Nephron (organoid): ENCODE data around the gene SLC22A31.
"Not testable (repeated sequence)": the region's sequence is repeated elsewhere in the genome, so short reads cannot be mapped to it uniquely, and the experiment has no call there.

Experiments
- H3K27ac Mint-ChIP-seq, 3 experiments: 2 replicates each; pipeline ENCODE4 v1.8.0; 2020; ENCODE audit warnings: mixed read lengths in 3 of 3, mild to moderate bottlenecking in 2 of 3, moderate library complexity in 1 of 3
- H3K27me3 Mint-ChIP-seq: 2 replicates; pipeline ENCODE4 v1.8.0; 2021; ENCODE audit warnings: low read depth, mild to moderate bottlenecking, moderate library complexity, mixed read lengths
- H3K36me3 Mint-ChIP-seq: 2 replicates; pipeline ENCODE4 v1.8.0; 2020; ENCODE audit warnings: low read depth, mixed read lengths
- H3K4me1 Mint-ChIP-seq: 2 replicates; pipeline ENCODE4 v1.8.0; 2020; ENCODE audit warnings: mixed read lengths
- H3K4me3 Mint-ChIP-seq, 3 experiments: 2 replicates each; pipeline ENCODE4 v1.8.0; 2020; ENCODE audit warnings: mild to moderate bottlenecking in 3 of 3, mixed read lengths in 3 of 3, moderate library complexity in 2 of 3
- H3K9me3 Mint-ChIP-seq: 2 replicates; pipeline ENCODE4 v1.8.0; 2020; ENCODE audit warnings: mixed read lengths
- TF ChIP-seq, protein P1 (sequence below), 3 experiments: fragments of 200-600 bp; sonication (generic); IDR thresholded peaks; one replicate each; pipeline ENCODE4 v1.5.0; 2021; ENCODE audit warnings: antibody characterized with exemption in 3 of 3; ENCODE audit not compliant: unreplicated experiment in 3 of 3

Gene SLC22A31

DNA sequence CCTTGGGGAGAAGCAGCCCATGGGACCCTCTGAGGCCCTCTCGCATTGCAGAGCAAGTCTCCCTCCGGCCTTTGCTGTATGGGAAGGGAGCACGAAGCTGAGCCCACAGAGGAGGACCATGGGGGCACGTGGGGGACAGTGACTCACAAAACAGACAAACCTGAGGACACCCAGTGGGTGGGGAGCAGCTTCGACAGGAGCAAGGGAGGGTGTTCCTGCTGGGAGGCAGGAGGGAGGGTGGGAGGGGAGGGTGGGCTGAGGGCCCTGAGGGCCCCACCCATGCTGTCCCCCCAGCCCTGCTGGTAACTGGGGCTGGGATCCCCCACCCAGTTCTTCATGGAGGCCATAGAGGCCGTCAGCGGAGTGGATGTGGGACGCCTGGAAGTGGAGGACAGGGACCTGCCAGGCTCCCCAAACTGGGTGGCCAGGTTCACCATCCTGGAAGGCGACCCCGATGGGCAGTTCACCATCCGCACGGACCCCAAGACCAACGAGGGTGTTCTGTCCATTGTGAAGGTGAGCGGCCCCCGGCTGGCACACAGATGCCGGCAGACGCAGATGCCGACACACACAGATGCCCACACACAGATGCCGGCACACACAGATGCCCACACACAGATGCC lies 12.5 kb downstream of the SLC22A31 start:
- Mint-ChIP-seq H3K4me3 (no peak overlapping the region), H3K4me1 (no peaks in the 10 kb centered on the region)
- TF ChIP-seq, protein P1, sequence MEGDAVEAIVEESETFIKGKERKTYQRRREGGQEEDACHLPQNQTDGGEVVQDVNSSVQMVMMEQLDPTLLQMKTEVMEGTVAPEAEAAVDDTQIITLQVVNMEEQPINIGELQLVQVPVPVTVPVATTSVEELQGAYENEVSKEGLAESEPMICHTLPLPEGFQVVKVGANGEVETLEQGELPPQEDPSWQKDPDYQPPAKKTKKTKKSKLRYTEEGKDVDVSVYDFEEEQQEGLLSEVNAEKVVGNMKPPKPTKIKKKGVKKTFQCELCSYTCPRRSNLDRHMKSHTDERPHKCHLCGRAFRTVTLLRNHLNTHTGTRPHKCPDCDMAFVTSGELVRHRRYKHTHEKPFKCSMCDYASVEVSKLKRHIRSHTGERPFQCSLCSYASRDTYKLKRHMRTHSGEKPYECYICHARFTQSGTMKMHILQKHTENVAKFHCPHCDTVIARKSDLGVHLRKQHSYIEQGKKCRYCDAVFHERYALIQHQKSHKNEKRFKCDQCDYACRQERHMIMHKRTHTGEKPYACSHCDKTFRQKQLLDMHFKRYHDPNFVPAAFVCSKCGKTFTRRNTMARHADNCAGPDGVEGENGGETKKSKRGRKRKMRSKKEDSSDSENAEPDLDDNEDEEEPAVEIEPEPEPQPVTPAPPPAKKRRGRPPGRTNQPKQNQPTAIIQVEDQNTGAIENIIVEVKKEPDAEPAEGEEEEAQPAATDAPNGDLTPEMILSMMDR (IDR thresholded peaks at IDR 0.05; ENCODE audit: unreplicated experiment in 3 of 3), result no peak

DNA sequence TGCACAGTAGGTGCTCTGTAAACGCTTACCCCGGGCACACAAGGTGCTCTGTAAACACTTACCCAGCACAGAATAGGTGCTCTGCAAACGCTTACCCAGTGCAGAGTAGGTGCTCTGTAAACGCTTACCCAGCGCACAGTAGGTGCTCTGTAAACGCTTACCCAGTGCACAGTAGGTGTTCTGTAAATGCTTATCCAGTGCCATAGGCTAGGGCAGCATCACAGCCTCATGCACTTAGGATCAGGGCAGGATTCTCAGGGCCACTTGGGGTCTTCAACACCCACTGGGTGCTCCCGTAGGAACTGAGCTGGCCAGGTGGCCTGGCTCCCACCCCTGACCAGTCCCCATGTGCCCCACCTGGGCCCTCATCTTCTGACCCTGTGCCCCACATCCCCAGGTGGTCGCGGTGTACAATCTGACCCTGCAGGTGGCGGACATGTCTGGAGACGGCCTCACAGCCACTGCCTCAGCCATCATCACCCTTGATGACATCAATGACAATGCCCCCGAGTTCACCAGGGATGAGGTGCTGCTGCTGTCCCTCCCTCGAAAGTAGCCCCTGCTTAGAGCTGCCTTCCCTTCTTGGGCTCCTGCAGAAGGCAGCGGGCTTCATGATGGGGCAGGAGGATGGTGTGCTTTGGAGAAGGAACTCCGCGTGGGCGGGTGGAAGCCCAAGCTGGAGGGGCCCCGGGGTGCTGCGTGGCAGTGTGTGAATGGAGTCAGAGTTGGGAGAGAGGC lies 13.1 kb downstream of the SLC22A31 start:
- H3K9me3 Mint-ChIP-seq, result no peaks in the 10 kb centered on the region
- no peak overlapping the region for H3K4me3 Mint-ChIP-seq
- H3K27me3 Mint-ChIP-seq, result peaks cover 36% of the 10 kb centered on the region
- TF ChIP-seq, protein P1 (IDR thresholded peaks at IDR 0.05; ENCODE audit: unreplicated experiment in 3 of 3), result no peak
- H3K27ac Mint-ChIP-seq, result no peak overlapping the region
- H3K36me3 Mint-ChIP-seq, result peaks cover 8% of the 10 kb centered on the region
- H3K4me1 Mint-ChIP-seq, result no peaks in the 10 kb centered on the region

More for the DNA sequence above, 12.5 kb downstream of the SLC22A31 start:
- peaks cover 31% of the 10 kb centered on the region for H3K27me3 Mint-ChIP-seq
- H3K9me3 Mint-ChIP-seq, result no peaks in the 10 kb centered on the region
- H3K27ac Mint-ChIP-seq, result no peak overlapping the region
- H3K36me3 Mint-ChIP-seq, result peaks cover 8% of the 10 kb centered on the region

DNA sequence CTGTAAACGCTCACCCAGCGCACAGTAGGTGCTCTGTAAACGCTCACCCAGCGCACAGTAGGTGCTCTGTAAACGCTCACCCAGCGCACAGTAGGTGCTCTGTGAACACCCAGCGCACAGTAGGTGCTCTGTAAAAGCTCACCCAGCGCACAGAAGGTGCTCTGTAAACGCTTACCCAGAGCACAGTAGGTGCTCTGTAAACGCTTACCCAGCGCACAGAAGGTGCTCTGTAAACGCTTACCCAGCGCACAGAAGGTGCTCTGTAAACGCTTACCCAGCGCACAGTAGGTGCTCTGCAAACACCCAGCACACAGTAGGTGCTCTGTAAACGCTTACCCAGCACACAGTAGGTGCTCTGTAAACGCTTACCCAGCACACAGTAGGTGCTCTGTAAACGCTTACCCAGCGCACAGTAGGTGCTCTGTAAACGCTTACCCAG lies 13.7 kb downstream of the SLC22A31 start:
- not testable (repeated sequence) for H3K36me3 Mint-ChIP-seq, H3K27ac Mint-ChIP-seq, H3K4me1 Mint-ChIP-seq, H3K4me3 Mint-ChIP-seq, H3K9me3 Mint-ChIP-seq
- H3K27me3 Mint-ChIP-seq, result peaks cover 36% of the 10 kb centered on the region

DNA sequence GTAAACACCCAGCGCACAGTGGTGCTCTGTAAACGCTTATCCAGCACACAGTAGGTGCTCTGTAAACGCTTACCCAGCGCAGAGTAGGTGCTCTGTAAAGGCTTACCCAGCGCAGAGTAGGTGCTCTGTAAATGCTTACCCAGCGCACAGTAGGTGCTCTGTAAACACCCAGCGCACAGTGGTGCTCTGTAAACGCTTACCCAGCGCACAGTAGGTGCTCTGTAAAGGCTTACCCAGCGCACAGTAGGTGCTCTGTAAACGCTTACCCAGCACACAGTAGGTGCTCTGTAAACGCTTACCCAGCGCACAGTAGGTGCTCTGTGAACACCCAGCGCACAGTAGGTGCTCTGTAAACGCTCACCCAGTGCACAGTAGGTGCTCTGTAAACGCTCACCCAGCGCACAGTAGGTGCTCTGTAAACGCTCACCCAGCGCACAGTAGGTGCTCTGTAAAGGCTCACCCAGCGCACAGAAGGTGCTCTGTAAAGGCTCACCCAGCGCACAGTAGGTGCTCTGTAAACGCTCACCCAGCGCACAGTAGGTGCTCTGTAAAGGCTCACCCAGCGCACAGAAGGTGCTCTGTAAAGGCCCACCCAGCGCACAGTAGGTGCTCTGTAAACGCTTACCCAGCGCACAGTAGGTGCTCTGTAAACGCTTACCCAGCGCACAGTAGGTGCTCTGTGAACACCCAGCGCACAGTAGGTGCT lies 14.3 kb downstream of the SLC22A31 start:
- H3K36me3 Mint-ChIP-seq, H3K4me3 Mint-ChIP-seq, H3K9me3 Mint-ChIP-seq, H3K27ac Mint-ChIP-seq, H3K4me1 Mint-ChIP-seq: not testable (repeated sequence)
- peaks cover 33% of the 10 kb centered on the region for H3K27me3 Mint-ChIP-seq

DNA sequence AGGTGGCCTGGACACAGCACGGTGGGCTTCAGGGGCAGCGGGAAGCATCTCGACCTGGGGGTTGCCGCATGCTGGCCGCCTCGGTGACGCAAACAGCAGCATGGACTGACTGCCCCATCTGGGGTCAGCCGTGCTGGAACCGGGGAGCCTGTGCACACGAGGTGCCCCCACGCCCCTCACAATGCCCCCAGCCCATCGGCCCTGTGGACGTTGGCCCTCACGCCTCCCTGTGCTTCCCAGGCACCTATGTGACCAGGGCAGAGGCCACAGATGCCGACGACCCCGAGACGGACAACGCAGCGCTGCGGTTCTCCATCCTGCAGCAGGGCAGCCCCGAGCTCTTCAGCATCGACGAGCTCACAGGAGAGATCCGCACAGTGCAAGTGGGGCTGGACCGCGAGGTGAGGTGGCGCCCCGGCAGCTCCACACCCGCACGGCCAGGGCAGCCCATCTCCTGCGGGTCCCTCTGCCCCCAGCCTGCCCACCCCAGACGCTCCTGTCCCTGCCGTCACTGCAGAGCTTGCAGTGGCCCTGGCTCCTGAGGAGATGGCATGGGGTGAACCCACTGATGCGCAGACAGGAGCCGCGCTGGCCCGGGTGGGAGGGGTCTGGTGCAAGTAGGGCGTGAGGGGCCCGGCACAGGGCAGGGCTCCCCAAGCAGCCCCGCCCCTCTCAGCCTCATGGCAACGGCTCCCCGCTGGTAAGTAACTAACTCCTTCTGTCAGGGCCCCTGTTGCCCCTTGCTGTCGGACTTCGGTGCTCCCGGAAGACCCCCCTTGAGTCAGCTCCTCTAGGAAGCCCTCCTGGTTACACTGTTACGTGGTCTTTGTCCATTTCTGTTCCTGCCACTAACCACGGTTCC lies 15.2 kb downstream of the SLC22A31 start:
- no peak overlapping the region for H3K4me3 Mint-ChIP-seq
- TF ChIP-seq, protein P1 (IDR thresholded peaks at IDR 0.05; ENCODE audit: unreplicated experiment in 3 of 3), result no peak
- peaks cover 35% of the 10 kb centered on the region for H3K27me3 Mint-ChIP-seq
- H3K36me3 Mint-ChIP-seq, result peaks cover 8% of the 10 kb centered on the region
- no peaks in the 10 kb centered on the region for H3K4me1 Mint-ChIP-seq
- no peaks in the 10 kb centered on the region for H3K9me3 Mint-ChIP-seq
- no peak overlapping the region for H3K27ac Mint-ChIP-seq

DNA sequence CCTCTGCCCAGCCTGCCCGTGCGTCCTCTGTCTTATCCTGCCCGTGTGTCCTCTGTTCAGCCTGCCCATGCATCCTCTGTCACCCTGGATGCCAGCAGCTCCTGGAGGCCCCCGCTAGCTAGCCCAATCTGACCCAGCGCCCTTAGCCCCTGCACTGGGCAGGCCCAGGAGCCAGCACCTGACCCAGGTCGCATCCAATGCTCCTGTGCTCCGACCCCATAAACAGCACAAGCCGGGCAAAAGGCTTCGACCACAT lies 15.7 kb downstream of the SLC22A31 start:
- H3K4me1 Mint-ChIP-seq, result no peaks in the 10 kb centered on the region
- peaks cover 8% of the 10 kb centered on the region for H3K36me3 Mint-ChIP-seq
- H3K4me3 Mint-ChIP-seq, result no peak overlapping the region
- H3K27me3 Mint-ChIP-seq, result peaks cover 30% of the 10 kb centered on the region
- no peak overlapping the region for H3K27ac Mint-ChIP-seq
- TF ChIP-seq, protein P1 (IDR thresholded peaks at IDR 0.05; ENCODE audit: unreplicated experiment in 3 of 3), result no peak
- H3K9me3 Mint-ChIP-seq, result no peaks in the 10 kb centered on the region
